Putamen (tissue), 1 donor: ENCODE data around the gene MTMR1.

Experiments
- DNase-seq: peaks from one replicate; pipeline ENCODE4 v3.0.0-alpha.2; 2016; ENCODE audit warnings: low spot score

Gene MTMR1

GRCh38 chrX:150779385-150779784 is 86.2 kb downstream of the MTMR1 start:
- no peak for DNase-seq

DNA sequence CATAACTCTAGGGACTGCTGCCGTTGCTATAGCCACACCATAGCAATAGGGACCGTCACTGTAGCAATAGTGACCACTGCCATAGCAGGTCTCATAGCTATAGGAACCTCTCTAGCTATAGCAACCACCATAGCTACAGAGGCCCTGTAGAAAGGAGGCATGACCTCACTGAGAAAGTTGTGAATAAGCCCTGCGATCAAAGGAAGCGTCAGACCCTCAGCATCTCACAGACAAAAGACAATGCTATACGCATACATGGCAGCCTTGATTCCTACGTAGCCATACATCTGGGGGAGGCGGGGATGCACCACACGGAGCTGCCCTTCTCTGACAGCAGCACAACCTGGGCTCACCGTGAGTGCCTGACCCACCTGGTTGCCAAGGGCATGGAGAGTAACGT is 88.5 kb downstream of the MTMR1 start:
- DNase-seq = no peak

DNA sequence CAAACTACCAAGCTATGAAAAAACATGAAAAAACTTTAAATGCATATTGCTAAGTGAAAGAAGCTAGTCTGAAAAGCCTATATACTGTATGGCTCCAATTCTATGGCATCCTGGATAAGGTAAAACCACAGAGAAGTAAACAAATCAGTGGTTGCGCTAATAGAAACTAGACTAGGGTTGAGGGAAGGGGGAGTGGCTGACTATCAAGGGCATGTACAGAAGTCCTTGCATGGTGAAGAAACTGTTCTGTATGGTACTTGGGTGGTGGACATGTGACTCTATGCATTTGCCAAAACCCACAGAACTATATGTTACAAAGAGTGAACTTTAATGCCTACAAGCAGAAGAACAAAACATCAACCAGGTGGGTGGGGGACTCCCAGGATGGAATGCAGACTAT is 96.8 kb downstream of the MTMR1 start:
- no peak for DNase-seq

DNA sequence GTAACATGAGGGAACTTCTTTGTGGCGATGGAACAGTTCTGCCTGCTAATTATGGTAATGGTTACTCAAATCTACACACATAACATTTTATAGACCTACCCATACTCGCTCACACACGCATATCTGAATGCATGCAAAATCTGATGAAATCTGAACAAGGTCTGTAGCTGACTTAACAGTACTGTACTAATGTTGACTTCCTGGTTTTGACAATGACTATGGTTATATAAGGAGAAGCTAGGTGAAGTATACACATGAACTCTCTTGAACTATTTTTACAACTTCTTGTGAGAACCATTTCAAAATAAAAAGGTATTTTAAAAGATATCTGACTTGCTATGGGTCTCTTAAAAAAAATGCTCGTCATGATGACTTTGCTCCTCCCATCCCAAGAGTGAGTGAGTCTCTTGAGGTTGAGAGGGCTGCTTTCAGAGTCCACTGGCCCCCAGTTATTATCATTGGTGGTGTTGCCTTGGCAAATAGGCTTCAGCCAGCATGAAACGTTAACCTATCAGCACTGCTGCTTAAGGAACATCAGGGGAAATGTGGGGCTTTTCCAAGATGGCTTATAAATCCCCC is 99.8 kb downstream of the MTMR1 start:
- DNase-seq = no peak

DNA sequence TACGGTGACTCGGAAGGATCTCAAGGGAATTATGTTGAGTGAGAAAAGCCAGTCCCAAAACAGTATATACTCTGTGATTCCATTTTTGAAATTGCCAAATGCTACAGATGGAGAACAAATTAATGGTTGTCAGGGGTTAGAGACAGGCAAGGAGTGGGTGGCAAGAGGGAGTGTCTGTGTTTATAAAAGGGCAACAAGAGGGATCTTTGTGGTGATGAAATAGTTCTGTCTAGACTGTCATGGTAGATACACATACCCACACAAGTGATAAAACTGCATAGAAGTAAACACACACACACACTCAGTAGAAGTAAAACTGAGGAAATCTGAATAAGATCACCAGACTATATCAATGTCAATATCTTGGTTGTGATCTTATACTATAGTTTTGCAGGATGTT is 112.5 kb downstream of the MTMR1 start:
- no peak for DNase-seq

DNA sequence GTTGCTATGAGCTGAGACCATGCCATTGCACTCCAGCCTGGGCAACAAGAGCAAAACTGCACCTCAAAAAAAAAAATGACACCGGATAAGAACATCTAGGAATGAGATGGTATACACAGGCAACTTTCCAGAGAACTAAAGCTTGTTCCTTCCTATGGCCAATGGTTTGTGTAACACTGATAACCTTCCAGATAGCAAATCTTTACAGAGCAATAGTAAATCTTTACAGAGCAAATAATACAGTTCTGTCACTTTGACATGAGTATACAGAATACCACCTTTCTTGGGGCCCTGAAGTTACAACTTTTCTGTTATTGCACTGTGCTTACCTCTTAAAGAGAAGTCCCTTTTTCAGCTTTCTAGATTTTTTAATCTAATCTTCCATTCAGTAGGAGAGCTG is 113.6 kb downstream of the MTMR1 start:
- DNase-seq = no peak

DNA sequence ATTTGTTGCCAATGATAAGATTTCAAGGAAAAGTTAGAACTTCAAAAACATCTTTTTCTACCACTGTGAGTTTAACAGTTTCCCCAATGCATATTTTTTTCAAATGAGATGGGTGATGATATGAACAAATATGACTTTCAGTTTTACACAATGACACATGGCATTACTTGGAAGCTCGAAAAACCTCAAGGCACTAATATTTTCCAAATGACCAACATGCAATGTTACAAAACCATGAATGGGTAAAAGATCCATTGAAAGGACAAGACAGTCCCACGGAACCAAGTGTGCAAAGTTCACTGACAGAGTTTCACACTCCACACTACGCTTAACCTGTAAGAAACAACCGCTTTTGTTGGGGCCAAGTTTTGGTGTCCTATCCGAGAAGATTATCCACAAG is 120.7 kb downstream of the MTMR1 start:
- DNase-seq = no peak
